OCI-LY3 (cell line): ENCODE results near the gene HCFC1.

Experiments
- CTCF ChIP-seq: fragments of 200-600, 300-600 bp; sonication (generic); IDR thresholded peaks from 2 replicates; pipeline ENCODE4 v1.5.1; 2014; ENCODE audit warnings: antibody characterized with exemption, low read length, low read depth
- EZH2phosphoT487 ChIP-seq: fragments of 200-600 bp; shearing (Covaris generic); IDR thresholded peaks from 2 replicates; pipeline ENCODE4 v1.6.1; 2018; ENCODE audit warnings: antibody characterized with exemption, mixed run types, low read depth

- TF ChIP-seq CTCF (no peak), EZH2phosphoT487 (no peak)
Measured at GRCh38 chrX:153902385-153902784, 69.2 kb downstream of the HCFC1 start.
